Prostate gland (tissue), 2 donors: ENCODE measurements around the gene LMAN1L. TPM values are rescaled to one million over a fixed set of nuclear protein-coding genes. Genes with fewer than 3 reads are reported as not detected.
"Not testable (repeated sequence)": the region's sequence is repeated elsewhere in the genome, so short reads cannot be mapped to it uniquely, and the experiment has no call there.

ENCODE experiments used
- DNase-seq: peaks from one replicate; pipeline ENCODE4 v3.0.0-alpha.2; 2019; ENCODE audit warnings: low spot score
- H3K27ac ChIP-seq, 2 donors: fragments of 200-600 bp; sonication (generic); 2 replicates each; pipeline ENCODE4 v1.5.1; 2017 to 2019
- H3K27me3 ChIP-seq: fragments of 200-600 bp; sonication (generic); replicated peaks from 2 replicates; pipeline ENCODE4 v1.5.1; 2019; ENCODE audit not compliant: insufficient read depth
- H3K36me3 ChIP-seq, 2 donors: fragments of 200-600 bp; sonication (generic); 1 replicate in 1 of 2; 2 replicates in 1 of 2; pipeline versions ENCODE4 v1.5.1 to v1.8.1; 2017 to 2019
- H3K4me1 ChIP-seq: fragments of 200-600 bp; sonication (generic); replicated peaks from 2 replicates; pipeline ENCODE4 v1.5.1; 2019
- H3K4me3 ChIP-seq, 2 donors: fragments of 200-600 bp; sonication (generic); 2 replicates each; pipeline ENCODE4 v1.5.1; 2017 to 2019
- H3K9me3 ChIP-seq: fragments of 200-600 bp; sonication (generic); 2 replicates; pipeline ENCODE4 v1.5.1; 2017
- POLR2A ChIP-seq: fragments of 450-650 bp; IDR thresholded peaks from one replicate; pipeline ENCODE4 v1.6.1; 2016; ENCODE audit warnings: antibody characterized with exemption, mild to moderate bottlenecking
- POLR2AphosphoS5 ChIP-seq: sonication (generic); formaldehyde crosslinking; IDR thresholded peaks from one replicate; pipeline ENCODE4 v1.6.1; 2017; ENCODE audit warnings: antibody characterized with exemption
- WGBS: methylation state at CpG from one replicate; pipeline ENCODE4 v1.1.5; 2018; 5-methylcytosine and 5-hydroxymethylcytosine counted together
- intact Hi-C: fragments of 100-400 bp; cut with DNase I; formaldehyde crosslinking; loops from one replicate; pipeline ENCODE4 v1.14.2; 2022
- total RNA-seq, 2 donors: library from RNA; depleted of rRNA; stranded (reverse); fragments of >200 nt; gene quantifications; one replicate each; pipeline ENCODE4 v1.1.0, GENCODE V29; 2016
- TF ChIP-seq, protein P1 (sequence below), 4 experiments: fragments of 200-600 bp in 2 of 4; fragments of 450-650 bp in 2 of 4; sonication (generic) in 2 of 4; IDR thresholded peaks; 1 replicate in 3 of 4; 2 replicates in 1 of 4; pipeline ENCODE4 v1.5.1; 2016 to 2019; ENCODE audit warnings: antibody characterized with exemption in 4 of 4, mild to moderate bottlenecking in 2 of 4, moderate library complexity in 2 of 4

LMAN1L gene
- total RNA-seq, 2 donors from 2014 or later = 219 to 229 TPM

DNA sequence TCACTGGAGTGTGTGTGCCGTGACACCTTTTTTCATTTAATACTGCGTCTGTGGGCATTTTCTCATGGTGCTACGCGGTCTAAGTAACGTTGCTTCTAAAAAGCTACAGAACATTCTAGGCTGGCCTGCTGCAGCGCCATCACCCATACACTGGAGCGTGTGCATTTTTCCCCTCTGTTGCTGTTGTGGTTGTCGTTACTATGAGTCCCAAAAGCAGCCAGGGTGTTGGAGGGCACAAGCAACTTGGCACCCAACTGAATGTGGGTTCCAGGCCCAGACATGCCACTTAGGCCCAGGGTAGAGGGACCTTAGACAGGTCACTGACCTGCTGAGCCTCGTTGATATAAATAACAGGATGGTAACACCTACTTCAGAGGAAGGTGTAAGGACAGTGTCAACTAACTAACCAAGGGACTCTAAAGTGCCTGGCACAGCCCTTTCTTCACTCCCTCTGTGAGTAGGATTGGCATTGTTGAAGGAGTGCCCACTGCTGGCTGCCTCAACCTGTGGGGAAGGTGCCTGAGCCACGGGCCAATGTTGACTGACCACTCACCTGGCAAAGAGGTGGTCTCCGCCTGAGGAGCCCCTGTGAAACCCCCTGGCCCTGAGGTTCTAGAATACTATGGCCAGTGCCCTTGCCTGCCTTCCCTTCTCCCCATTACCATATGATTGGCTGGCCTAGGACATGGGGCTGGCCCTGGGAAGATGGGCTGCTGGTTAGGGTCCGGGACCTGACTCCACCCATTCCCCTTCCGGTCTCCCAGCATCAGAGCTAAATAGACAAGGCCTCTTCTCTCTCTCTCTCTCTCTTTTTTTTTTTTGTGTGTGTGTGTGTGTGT is 27.2 kb upstream of the LMAN1L start:
- intact Hi-C loops = no loop called here
- DNase-seq = no peak
- Histone ChIP-seq H3K4me3 (no peak overlapping the region), H3K4me1 (peaks cover 40% of the 10 kb centered on the region), H3K9me3 (no peaks in the 10 kb centered on the region), H3K27ac (peak overlapping the region in 1 of 2 donors; percentile 35), H3K27me3 (no peaks in the 10 kb centered on the region), H3K36me3 (no peaks in the 10 kb centered on the region)
- 74% methylated on average over 12 of the region's 13 CpGs for WGBS
- TF ChIP-seq POLR2A (no peak), POLR2AphosphoS5 (no peak)
- TF ChIP-seq, protein P1, sequence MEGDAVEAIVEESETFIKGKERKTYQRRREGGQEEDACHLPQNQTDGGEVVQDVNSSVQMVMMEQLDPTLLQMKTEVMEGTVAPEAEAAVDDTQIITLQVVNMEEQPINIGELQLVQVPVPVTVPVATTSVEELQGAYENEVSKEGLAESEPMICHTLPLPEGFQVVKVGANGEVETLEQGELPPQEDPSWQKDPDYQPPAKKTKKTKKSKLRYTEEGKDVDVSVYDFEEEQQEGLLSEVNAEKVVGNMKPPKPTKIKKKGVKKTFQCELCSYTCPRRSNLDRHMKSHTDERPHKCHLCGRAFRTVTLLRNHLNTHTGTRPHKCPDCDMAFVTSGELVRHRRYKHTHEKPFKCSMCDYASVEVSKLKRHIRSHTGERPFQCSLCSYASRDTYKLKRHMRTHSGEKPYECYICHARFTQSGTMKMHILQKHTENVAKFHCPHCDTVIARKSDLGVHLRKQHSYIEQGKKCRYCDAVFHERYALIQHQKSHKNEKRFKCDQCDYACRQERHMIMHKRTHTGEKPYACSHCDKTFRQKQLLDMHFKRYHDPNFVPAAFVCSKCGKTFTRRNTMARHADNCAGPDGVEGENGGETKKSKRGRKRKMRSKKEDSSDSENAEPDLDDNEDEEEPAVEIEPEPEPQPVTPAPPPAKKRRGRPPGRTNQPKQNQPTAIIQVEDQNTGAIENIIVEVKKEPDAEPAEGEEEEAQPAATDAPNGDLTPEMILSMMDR (IDR thresholded peaks at IDR 0.05) = no peak

DNA sequence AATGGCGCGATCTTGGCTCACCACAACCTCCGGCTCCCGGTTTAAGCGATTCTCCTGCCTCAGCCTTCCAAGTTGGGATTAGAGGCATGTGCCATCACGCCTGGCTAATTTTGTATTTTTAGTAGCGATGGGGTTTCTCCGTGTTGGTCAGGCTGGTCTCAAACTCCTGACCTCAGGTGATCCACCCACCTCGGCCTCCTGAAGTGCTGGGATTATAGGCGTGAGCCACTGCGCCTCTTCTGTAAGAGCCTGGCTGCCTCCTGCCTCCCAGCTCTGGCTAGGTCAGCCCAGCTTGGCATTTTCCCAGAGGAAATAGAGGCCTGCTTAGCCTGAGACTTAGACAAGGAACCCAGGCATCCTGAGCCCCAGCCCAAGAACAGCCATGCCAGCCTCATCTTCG is 26.6 kb upstream of the LMAN1L start:
- DNase-seq, H3K4me3 ChIP-seq, H3K36me3 ChIP-seq, H3K27me3 ChIP-seq, H3K9me3 ChIP-seq, intact Hi-C loops: not testable (repeated sequence)
- Histone ChIP-seq H3K4me1 (peaks cover 38% of the 10 kb centered on the region), H3K27ac (peak overlapping the region; percentile 24 to 45)
- 72% methylated on average over 11 of the region's 12 CpGs for WGBS

DNA sequence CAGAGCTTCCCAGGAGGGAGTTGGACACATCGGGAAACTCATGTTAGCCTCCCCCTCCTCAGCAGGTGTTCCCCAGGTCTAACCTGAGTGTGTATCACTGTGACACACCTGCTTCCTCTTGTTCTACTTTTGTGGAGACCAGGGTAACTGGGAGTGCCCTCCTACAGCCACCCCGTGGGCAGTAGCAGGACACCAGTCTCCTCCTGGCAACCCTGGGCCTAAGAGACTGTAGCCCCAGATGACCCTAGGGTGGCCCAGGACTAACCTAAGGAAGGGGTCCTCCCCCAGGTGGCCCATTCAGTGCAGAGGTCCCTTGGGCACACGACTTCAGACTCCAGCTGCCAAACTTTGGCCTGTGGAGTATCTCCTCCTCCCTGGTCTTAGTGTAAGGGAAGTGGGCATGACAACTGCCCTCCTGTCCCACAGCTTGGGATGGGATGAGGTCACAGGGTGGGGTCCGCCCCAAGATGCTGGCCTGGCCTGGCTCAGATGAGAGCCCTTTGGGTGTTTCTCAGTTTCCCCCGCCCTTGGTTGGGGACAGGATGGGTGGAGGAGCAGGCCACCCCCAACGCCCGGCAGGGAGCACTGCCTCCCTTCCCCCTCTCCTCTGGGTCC is 26.0 kb upstream of the LMAN1L start:
- Histone ChIP-seq H3K4me1 (peaks cover 32% of the 10 kb centered on the region), H3K27ac (peak overlapping the region; percentile 24 to 45)
- intact Hi-C loops = no loop called here

DNA sequence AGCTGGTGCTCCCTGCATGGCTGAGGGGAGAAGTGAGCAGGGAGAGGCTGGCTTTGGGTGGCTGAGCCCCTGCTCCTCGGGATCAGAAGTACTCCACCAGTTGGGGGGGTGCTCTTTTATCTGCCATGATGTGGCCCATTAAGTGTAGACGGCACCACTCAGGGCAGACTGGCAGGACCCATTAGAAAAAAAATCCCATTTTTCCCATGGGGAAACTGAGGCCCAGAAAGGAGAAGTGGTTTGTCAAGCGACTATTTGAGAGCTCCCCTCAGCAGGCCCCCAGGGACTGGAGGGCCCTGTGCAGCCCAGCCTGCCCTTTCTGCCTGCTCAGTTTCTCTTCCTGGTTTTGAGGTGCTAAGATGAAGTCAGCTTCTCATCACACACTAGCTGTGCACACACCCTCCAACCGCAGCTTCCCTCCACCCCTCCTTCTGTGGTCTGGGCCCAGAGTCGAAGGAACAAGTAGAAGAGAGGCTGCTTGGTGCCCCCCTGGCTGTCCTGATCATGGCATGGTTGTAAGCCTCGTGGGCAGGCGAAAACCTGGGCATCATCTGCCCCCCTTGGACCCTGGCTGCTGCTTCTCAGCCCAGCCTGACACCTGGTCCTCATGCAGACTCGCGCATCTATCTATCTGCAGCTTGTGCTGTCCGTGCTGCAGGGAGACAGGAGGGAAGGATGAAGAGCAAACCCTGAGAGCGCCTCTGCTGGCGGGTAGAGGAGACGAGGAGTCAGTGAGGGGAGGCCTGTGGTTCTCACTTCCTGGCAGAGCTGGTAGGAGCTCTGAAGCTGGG is 25.2 kb upstream of the LMAN1L start:
- intact Hi-C loops = no loop called here
- H3K9me3 ChIP-seq = no peaks in the 10 kb centered on the region
- no peak for DNase-seq

More for the DNA sequence above, 26.0 kb upstream of the LMAN1L start:
- DNase-seq = no peak
- H3K9me3 ChIP-seq = no peaks in the 10 kb centered on the region
- H3K36me3 ChIP-seq = no peaks in the 10 kb centered on the region
- 74% methylated on average over 7 of the region's 7 CpGs for WGBS
- TF ChIP-seq, protein P1 (IDR thresholded peaks at IDR 0.05) = no peak
- TF ChIP-seq POLR2A = no peak
- TF ChIP-seq POLR2AphosphoS5 = no peak
- H3K4me3 ChIP-seq = no peak overlapping the region
- H3K27me3 ChIP-seq = no peaks in the 10 kb centered on the region

More for the DNA sequence above, 25.2 kb upstream of the LMAN1L start:
- TF ChIP-seq, protein P1 (IDR thresholded peaks at IDR 0.05) = peak in 1 of 4 experiments; percentile 41
- TF ChIP-seq POLR2A (no peak), POLR2AphosphoS5 (no peak)
- H3K4me1 ChIP-seq = peaks cover 32% of the 10 kb centered on the region
- H3K27ac ChIP-seq = peak overlapping the region in 1 of 2 donors; percentile 45
- H3K36me3 ChIP-seq = no peaks in the 10 kb centered on the region
- 54% methylated on average over 13 of the region's 13 CpGs for WGBS
- H3K27me3 ChIP-seq = no peaks in the 10 kb centered on the region
- no peak overlapping the region for H3K4me3 ChIP-seq
